PC-3 (cell line): ENCODE results near the gene SYCN.

Experiments used
- CTCF ChIP-seq: fragments of 300-600 bp; sonication (generic); conservative IDR thresholded peaks from 2 replicates; pipeline ENCODE4 v1.5.1; 2017; ENCODE audit warnings: antibody characterized with exemption, low read depth, mild to moderate bottlenecking, low read length
- EZH2 ChIP-seq: fragments of 300-600 bp; sonication (generic); IDR thresholded peaks from one replicate; pipeline ENCODE4 v1.6.1; 2017; ENCODE audit warnings: antibody characterized with exemption, mild to moderate bottlenecking, low read length; ENCODE audit not compliant: unreplicated experiment
- EZH2phosphoT487 ChIP-seq: fragments of 300-600 bp; sonication (generic); IDR thresholded peaks from 2 replicates; pipeline ENCODE4 v1.6.1; 2018; ENCODE audit warnings: mild to moderate bottlenecking, antibody characterized with exemption, low read length, borderline replicate concordance

GRCh38 chr19:39157275-39157996 is 46.6 kb downstream of the SYCN start:
- TF ChIP-seq CTCF (no peak), EZH2 (no peak), EZH2phosphoT487 (no peak)
